Neural progenitor cell (in vitro differentiated cells): ENCODE measurements around the gene GABARAP.

Source experiments
- EZH2 ChIP-seq: fragments of 200-600 bp; sonication (generic); IDR thresholded peaks from 2 replicates; pipeline ENCODE4 v1.6.1; 2017; ENCODE audit warnings: antibody characterized with exemption, mild to moderate bottlenecking, moderate library complexity
- EZH2phosphoT487 ChIP-seq: fragments of 200-600 bp; sonication (generic); IDR thresholded peaks from 2 replicates; pipeline ENCODE4 v1.6.1; 2017; ENCODE audit warnings: antibody characterized with exemption
- TF ChIP-seq, protein P1 (sequence below): fragments of 200-600 bp; sonication (generic); IDR thresholded peaks from 2 replicates; pipeline ENCODE4 v1.5.1; 2017; ENCODE audit warnings: antibody characterized with exemption, mild to moderate bottlenecking

- TF ChIP-seq, protein P1, sequence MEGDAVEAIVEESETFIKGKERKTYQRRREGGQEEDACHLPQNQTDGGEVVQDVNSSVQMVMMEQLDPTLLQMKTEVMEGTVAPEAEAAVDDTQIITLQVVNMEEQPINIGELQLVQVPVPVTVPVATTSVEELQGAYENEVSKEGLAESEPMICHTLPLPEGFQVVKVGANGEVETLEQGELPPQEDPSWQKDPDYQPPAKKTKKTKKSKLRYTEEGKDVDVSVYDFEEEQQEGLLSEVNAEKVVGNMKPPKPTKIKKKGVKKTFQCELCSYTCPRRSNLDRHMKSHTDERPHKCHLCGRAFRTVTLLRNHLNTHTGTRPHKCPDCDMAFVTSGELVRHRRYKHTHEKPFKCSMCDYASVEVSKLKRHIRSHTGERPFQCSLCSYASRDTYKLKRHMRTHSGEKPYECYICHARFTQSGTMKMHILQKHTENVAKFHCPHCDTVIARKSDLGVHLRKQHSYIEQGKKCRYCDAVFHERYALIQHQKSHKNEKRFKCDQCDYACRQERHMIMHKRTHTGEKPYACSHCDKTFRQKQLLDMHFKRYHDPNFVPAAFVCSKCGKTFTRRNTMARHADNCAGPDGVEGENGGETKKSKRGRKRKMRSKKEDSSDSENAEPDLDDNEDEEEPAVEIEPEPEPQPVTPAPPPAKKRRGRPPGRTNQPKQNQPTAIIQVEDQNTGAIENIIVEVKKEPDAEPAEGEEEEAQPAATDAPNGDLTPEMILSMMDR = no peak
- no peak for TF ChIP-seq EZH2phosphoT487
- TF ChIP-seq EZH2 = no peak
These were observed 37.2 kb upstream of the GABARAP start for GRCh38 chr17:7279448-7279847.
